ENCODE measurements around the gene NAPG.
"Not testable (repeated sequence)": the region's sequence is repeated elsewhere in the genome, so short reads cannot be mapped to it uniquely, and the experiment has no call there.

Gene NAPG

DNA sequence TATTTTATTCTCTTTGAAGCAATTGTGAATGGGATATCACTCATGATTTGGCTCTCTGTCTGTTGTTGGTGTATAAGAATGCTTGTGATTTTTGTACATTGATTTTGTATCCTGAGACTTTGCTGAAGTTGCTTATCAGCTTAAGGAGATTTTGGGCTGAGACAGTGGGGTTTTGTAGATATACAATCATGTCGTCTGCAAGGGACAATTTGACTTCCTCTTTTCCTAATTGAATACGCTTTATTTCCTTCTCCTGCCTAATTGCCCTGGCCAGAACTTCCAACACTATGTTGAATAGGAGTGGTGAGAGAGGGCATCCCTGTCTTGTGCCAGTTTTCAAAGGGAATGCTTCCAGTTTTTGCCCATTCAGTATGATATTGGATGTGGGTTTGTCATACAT lies 48.6 kb downstream of the NAPG start:
- not testable (repeated sequence) for DNase-seq (ENCODE audit: low read depth, low spot score); H3K27ac ChIP-seq

DNA sequence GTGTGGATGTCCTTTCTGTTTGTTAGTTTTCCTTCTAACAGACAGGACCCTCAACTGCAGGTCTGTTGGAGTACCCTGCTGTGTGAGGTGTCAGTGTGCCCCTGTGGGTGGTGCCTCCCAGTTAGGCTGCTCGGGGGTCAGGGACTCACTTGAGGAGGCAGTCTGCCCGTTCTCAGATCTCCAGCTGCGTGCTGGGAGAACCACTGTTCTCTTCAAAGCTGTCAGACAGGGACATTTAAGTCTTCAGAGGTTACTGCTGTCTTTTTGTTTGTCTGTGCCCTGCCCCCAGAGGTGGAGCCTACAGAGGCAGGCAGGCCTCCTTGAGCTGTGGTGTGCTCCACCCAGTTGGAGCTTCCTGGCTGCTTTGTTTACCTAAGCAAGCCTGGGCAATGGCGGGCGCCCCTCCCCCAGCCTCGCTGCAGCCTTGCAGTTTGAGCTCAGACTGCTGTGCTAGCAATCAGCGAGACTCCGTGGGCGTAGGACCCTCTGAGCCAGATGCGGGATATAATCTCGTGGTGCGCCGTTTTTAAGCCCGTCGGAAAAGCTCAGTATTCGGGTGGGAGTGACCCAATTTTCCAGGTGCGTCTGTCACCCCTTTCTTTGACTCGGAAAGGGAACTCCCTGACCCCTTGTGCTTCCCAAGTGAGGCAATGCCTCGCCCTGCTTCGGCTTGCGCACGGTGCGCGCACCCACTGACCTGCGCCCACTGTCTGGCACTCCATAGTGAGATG lies 52.2 kb downstream of the NAPG start:
- not testable (repeated sequence) for H3K27ac ChIP-seq; DNase-seq (ENCODE audit: low read depth, low spot score)

GRCh38 chr18:10578573-10578899 lies 52.7 kb downstream of the NAPG start:
- DNase-seq (ENCODE audit: low read depth, low spot score); H3K27ac ChIP-seq: not testable (repeated sequence)

- DNase-seq (ENCODE audit: low read depth, low spot score) = no peak
- no peak overlapping the region for H3K27ac ChIP-seq
These were observed 53.4 kb downstream of the NAPG start for GRCh38 chr18:10579079-10579867.

DNA sequence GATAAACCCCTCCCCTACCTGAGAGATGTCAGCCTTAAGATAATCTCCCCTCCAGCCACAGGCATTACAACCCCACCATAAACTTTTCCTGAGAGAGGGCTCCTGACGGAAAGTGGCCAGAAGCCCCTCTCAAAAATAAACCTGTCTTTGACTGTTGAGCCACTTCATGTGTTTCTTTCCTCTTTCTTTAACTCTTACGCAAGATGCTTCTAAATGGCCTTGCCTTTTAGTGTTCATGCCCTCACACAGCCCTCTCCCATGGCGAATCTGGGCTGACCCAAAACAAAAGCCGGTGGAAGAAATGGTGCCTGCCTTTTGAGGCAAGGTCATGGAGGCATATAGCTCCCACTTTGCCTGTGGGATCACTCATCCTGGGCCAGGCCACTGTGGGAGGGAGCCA lies 54.4 kb downstream of the NAPG start:
- no peak overlapping the region for H3K27ac ChIP-seq
- DNase-seq (ENCODE audit: low read depth, low spot score) = no peak

DNA sequence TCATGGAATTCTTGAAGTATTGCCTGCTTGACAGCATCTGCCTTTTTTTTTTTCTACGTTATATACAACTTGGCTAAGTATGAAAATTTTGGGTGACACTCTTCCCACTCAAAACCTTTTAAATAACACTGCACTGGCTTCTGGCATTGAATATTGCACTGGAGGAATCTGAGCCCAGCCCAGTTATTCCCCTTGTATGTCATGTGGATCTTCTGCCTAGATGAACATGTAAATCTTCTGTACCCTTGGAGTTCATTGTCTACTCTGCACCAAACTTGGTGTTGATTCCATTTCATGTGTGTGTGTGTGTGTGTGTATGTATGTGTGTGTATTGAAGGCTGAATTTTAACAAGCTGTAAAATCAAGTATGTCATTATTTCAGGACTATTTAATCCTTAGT lies 59.4 kb downstream of the NAPG start:
- DNase-seq (ENCODE audit: low read depth, low spot score) = no peak
- no peak overlapping the region for H3K27ac ChIP-seq

- no peak overlapping the region for H3K27ac ChIP-seq
- DNase-seq (ENCODE audit: low read depth, low spot score) = no peak
These were observed 63.1 kb downstream of the NAPG start for GRCh38 chr18:10588975-10589374.

- H3K27ac ChIP-seq = no peak overlapping the region
- DNase-seq (ENCODE audit: low read depth, low spot score) = no peak
These were observed 64.6 kb downstream of the NAPG start for GRCh38 chr18:10590412-10590811.

DNA sequence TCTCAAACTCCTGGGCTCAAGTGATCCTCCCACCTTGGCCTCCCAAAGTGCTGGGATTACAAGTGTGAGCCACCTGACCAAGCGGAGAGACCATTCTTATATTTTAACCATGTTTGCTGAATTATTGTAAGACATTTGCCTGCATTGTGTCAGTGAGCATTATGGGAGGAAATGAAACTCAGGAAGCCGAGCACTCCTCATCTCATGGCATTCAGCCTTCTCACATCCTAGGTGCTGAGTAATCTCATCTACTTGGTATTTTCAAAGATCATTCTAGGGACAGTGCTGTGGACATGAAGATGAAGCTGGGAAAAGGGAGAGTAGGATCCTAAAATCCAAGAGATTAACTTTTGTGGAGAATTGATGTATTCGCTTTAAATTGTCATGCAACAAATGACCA lies 66.1 kb downstream of the NAPG start:
- no peak for DNase-seq (ENCODE audit: low read depth, low spot score)

DNA sequence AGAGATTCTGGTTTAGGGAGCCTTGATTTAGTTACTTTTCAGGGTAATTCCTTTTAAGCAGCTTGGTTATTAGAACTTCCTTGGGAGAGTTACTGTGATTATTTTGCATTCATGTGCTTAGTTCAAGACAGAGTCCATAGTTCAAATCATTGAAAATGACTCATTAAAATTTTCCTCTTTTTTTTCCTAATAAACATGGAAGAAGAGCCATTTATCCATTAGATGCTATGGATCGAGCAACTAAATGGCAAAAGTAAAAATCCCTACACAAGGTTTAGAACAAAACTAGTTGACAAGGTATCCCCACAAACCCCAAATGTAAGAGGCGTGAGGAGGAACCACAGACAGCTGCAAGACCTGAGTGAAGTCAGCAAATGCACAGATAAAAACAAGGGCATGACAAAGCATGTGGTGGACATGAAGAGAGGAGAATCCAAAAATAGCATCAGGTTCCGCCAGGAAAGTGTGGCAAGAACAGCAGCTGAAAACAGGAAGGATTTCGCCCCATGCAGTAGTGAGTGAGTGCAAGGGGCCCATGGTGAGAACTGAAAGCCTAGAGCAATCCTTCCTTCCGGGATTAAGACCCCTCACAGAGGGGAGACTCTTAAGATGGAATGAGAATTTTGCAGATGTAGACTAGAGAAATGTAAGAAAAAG lies 67.7 kb downstream of the NAPG start:
- not testable (repeated sequence) for DNase-seq (ENCODE audit: low read depth, low spot score); H3K27ac ChIP-seq

More for the DNA sequence above, 66.1 kb downstream of the NAPG start:
- no peak overlapping the region for H3K27ac ChIP-seq

GRCh38 chr18:10595917-10596316 lies 70.1 kb downstream of the NAPG start:
- not testable (repeated sequence) for DNase-seq (ENCODE audit: low read depth, low spot score); H3K27ac ChIP-seq

- H3K27ac ChIP-seq; DNase-seq (ENCODE audit: low read depth, low spot score): not testable (repeated sequence)
These were observed 71.9 kb downstream of the NAPG start for GRCh38 chr18:10597695-10598094.

DNA sequence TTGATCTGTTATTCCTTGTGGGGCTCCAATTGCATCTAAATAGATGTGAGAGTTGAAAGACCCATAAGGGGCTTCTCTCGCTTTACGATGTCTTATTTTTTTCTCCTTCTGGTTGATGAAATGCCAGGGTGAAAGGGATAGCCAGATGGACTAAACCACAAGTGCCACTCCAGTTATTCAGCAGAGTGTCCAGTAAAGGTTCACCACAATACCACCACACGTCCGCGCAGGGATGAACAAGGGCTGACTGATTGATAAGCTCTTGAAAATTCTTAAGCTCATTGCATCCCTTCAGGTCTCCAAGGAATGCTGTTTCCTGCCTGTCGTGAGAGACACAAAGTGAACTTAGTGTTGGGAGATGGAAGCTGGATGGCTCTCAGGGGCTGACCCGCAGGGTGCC lies 74.9 kb downstream of the NAPG start:
- H3K27ac ChIP-seq; DNase-seq (ENCODE audit: low read depth, low spot score): not testable (repeated sequence)

Data from epithelial cell of prostate (primary cell).